PC-3 (cell line): ENCODE results near the gene NAV1.

Experiments used
- CTCF ChIP-seq: fragments of 300-600 bp; sonication (generic); conservative IDR thresholded peaks from 2 replicates; pipeline ENCODE4 v1.5.1; 2017; ENCODE audit warnings: antibody characterized with exemption, low read depth, mild to moderate bottlenecking, low read length
- EZH2 ChIP-seq: fragments of 300-600 bp; sonication (generic); IDR thresholded peaks from one replicate; pipeline ENCODE4 v1.6.1; 2017; ENCODE audit warnings: antibody characterized with exemption, mild to moderate bottlenecking, low read length; ENCODE audit not compliant: unreplicated experiment
- EZH2phosphoT487 ChIP-seq: fragments of 300-600 bp; sonication (generic); IDR thresholded peaks from 2 replicates; pipeline ENCODE4 v1.6.1; 2018; ENCODE audit warnings: mild to moderate bottlenecking, antibody characterized with exemption, low read length, borderline replicate concordance

- no peak for TF ChIP-seq CTCF
- no peak for TF ChIP-seq EZH2
- no peak for TF ChIP-seq EZH2phosphoT487
These were observed 49.2 kb upstream of the NAV1 start for GRCh38 chr1:201489643-201490261.
